Measurements from ENCODE around the gene TWF2.

Gene TWF2

DNA sequence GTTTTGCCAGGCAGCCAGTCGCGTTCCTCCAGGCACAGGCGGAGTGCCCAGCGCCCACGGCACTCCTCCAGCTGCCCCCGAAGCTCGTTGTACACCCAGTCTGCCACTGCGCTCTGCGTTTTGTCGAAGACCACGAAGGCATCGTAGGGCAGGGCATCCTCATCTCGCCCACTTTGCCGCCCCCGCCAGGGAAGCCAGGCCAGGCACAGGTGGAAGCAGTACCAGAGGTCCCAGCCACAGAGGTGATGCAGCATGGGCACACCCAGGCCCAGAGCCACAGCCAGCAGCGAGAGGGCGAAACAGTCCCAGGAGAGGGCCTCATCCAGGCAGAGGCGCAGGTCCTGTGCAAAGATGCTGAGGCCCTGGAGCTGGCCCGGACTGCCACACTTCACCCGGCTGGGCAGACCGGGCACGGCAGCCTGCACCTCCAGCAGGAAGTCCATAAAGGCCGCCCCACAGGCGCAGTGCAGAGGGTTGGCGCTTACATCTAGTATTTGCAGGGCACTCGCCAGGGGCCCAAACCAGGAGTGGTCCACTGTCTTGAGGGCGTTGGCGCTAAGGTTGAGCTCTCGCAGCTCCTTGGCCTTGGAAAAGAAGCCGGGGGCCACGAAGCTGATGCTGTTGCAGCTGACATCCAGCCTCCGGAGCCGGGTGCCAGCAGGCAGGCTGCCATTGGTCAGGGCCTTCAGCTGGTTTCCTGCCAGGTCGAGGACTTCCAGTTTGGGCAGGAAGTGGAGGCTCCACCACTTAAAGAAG, 17.2 kb downstream of the TWF2 start:
- DNase-seq: no peak

DNA sequence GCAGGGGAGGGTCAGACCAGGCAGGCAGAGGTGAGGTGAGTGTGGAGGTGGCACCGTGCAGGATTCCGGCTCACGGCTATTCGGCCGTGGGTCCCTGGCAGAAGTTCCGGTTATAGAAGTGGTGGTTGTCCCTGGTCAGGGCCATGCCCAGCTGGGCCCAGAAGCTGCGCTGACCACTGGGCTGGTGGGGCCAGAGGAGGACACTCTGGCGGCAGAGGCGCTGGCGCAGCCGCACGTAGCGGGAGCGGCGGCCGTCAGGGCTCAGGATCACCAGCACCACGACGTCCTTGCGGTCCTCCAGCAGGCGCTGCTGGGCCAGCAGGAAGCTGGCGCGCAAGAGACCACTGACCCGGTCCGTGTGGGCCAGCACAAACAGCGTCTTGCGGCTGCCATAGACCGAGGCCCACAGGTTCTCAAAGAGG, 17.8 kb downstream of the TWF2 start:
- no peak for DNase-seq

DNA sequence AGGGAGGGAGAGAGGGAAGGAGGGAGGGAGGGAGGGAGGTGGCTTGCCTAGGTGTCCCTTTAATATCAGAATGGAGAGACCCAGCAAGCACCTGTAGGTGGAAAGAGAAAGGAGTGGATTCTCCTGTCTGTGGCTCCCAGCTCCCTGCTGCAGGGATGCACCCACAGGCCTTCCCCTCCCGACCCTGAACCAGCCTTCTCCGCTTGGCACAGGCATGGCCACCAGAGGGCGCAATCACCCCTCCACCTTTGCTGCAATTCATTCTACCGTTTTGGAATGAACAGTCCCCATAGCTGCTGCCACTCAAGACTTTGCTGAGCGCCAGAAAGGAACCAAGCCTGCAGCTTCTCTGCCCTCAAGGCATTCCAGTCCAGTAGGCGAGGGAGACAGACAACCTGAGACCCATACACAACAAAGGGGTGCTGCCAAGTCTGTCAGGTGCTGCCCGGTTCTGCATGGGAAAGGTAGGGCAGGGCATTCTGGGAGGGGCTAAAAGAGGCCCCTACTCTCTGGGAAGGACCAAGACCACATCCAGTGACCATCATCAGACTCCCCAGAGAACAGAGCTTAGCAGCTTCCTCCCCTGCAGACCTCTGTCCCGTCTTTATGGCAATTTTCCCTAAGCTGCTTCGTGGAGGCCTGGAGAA, 18.5 kb downstream of the TWF2 start:
- DNase-seq: peak; percentile 83

DNA sequence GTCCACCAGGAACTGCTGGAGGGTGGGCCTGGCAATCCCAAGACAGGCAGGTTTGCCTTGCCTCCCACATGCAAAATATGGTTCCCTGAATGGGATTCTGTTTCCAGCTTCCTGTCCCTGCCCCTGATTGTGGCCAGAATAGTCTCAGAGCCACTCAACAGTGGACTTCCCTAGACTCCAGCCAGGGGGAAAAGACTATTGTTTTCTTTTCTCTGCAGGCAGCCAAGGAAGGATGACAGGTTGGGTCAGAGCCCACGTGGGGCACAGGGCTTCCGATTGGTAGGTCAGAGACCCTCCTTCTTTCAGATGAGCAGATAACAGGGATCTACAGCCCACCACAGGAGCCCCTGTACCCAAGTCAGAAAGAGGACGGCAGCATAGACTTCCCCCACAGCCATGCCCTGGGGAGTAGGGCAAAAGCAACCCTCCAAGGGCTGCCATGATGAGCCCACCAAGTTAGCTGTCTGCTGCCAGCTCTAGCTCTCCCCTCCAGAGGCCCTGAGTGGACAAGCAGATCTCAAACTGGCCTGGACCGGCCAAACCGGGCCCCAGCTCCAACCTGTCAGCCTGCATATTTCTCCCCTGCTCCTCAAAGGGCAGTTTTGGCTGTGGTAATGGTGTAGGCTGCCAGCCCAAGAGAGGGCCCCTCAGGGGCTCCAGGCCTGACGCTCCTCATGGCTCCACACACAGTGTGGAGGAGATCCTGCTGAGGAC, 19.9 kb downstream of the TWF2 start:
- no peak for DNase-seq

DNA sequence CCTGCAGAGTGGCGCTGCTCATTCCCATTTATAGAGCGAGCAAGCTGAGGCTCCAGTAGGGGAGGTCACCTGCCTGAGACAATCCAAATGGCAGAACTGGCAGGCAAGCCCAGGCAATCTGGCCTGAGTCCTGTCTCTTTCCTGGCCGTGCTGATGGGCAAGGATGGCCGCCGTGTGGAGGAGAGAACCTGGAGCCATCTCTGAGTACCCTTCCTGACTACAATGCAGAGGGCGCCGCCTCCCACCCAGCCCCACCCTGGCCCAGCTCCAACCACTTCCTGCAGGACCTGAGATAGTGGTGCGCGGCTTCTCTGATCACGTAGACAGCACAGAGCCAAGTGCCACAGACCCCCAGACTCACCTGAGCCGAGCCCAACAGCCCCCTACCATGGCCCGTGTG, 20.5 kb downstream of the TWF2 start:
- DNase-seq: no peak

DNA sequence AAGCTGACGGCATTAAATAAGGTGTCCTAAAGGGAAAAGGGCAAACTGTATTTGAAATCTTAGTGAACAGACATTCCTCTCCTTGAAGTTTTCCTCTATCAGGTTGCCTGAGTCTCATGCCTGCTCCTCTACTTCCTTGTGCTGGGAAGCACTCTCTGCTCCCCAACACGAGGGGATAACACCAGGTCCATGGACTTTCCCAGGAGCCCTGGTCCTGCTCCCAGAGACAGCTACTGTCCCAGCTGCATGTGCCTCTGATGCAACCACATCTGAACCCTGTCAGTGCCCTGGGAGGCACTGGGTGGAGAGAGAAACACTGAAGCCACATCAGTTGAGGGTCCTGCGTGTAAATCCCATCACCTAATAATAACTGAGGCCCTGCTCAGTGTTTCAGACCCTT, 20.9 kb downstream of the TWF2 start:
- DNase-seq: no peak

DNA sequence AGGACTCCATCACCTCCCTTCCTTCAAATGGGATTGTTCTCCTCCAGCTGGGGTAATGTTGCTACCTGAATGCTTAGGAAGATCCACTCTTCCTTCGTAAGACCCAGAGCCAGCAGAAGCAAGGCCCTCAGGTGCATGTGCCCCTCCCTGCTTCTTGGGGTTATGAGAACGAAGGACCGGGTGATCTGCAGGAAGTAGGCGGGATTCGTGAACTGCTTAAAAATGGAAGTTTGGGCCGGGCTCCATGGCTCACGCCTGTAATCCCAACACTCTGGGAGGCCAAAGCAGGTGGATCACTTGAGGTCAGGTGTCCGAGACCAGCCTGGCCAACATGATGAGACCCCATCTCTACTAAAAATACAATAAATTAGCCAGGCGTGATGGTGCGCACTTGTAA, 21.6 kb downstream of the TWF2 start:
- DNase-seq: no peak

DNA sequence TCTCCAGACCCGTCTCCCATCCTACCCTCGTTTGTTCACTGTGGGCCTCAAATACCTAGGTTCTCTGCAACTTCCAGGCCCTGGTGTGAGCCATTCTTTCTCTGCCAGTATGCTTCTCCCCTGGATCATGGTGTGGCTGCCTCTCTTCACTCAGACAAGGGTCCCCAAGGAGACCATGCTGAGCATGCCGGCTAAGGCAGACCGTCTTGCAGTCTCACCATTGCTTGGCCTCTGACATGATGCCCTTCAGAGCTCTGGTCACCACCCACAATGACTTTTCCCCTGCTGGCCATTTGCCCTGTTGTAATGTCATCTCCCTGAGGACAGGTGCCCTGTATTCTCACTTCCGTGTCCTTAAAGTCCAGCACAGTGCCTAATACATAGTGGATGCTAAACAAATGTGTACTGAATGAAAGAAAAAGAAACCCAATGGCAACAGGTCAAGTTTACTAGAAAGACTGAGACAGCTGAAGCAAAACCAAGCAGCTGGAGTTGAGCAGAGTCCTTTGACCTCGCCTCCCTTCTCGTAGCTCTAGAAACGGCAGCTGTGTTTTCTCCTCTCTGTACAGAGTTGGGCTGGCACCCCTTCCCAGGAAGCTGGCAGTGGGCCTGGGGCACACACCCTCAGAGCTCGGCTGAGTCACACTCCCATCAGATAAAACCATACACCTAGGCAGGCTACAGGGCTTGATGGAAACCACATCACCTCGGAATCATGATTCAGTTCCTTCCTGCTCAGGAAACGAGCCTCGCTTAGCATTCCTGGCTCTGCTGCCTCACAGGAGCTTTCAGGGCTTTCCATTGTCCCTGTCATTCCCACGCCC, 22.2 kb downstream of the TWF2 start:
- DNase-seq: no peak

DNA sequence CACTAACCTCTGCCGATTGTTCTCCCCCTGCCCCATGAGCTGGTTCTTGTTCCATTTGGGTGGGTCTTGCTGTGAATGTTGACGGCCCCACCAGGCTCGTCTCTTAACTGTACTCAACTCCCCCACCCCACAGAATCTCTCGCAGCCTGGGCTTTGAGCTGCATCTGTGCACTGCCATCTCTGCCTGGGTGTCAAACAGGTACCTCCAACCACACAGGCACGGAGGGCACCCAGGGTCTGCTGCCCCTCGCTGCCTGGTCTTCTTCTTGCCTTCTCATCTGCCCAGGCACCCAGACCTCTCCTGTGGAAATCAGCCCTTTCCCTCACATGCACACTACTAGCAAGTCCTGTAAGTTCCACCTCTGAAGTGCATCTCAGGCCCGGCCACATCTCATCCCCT, 23.6 kb downstream of the TWF2 start:
- DNase-seq: no peak

DNA sequence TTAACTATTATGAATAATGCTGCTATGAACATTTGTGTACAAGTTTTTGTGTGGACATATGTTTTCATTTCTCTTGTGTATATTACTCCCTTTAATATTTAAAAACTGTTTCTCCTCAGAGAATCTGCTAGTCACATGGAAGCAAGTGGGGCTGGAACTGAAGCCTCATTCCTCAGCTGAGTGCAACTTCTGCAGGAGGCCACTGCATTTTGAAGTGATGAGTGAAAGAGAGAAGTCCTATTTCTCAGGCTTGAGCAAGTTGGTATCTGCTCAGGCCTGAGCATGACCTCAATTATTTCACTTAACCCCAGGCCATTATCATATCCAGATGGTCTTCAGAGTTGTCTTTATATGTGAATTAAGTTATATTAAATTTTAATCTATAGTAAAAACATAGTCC, 25.1 kb downstream of the TWF2 start:
- no peak for DNase-seq

DNA sequence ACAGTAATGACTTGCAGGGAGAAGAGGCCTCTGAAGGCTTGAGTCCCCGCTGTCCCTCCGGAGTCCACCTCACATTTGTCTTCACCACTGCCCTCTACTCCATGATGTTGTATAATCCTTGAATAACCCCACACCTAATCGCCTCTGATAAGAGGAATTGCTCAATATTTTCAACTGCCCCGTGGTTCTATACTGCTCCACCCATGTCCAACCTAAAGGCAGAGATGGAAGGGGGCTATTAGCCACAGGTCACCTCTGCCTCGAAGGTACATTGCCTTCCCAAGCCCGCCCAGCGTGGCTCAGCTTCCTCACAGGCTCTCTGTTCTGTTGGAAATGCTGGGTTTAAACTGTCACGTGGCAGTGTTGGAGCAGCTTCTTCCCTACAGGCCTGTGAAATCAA, 26.0 kb downstream of the TWF2 start:
- DNase-seq: no peak

DNA sequence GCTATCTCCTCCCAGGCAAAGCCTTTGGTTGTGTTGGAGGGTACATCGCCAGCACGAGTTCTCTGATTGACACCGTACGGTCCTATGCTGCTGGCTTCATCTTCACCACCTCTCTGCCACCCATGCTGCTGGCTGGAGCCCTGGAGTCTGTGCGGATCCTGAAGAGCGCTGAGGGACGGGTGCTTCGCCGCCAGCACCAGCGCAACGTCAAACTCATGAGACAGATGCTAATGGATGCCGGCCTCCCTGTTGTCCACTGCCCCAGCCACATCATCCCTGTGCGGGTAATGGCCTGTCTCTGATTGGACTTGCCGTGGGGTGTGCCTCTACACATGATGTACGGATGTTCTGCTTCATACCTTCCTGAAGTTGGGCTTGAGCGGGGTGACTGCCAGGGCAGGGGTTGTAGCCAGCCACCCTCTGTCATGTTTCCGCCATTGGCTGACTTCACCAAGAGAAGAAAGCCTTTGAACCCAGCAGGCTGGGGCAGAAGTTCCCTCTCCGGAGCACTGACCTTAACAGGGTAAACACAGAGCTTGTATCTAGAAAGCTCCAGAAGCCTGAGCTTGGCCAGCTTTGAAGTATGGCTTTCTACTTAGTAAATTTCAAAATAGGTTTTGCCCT, 27.6 kb downstream of the TWF2 start:
- DNase-seq: no peak

DNA sequence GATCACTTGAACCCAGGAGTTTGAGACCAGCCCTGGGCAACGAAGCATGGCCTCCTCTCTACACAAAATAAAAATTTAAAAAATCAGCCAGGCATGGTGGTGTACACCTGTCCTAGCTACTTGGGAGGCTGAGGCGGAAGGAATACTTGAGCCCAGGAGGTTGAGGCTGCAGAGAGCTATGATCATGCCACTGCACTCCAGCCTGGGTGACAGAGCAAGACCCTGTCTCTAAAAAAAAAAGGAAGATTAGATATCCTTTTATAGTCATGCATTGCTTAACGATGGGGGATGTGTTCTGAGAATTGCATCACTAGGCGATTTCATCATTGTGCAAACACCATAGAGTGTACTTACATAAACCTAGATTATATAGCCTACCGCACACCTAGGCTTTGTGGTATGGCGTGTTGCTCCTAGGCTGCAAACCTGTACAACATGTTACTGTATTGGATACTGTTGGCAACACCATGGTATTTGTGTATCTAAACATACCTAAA, 28.4 kb downstream of the TWF2 start:
- no peak for DNase-seq

DNA sequence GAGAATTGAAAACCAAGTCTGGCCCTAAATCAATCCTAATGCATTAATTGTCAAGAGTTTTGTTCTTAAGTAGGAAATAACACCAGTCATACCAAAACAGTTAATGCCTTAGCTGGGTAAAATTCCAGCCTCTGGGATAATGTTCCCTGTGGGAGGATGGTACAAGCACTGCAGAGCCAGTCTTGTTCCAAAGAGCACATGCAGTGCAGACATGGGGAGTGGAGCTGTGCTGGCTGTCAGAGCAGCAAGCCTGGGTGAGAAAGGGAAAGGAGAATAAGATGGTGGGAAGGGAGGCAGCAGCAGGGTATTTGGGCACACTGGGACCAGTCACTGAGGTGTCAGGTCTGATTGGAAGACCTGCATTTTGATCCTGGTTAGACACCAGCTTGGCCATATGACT, 28.9 kb downstream of the TWF2 start:
- DNase-seq: no peak

DNA sequence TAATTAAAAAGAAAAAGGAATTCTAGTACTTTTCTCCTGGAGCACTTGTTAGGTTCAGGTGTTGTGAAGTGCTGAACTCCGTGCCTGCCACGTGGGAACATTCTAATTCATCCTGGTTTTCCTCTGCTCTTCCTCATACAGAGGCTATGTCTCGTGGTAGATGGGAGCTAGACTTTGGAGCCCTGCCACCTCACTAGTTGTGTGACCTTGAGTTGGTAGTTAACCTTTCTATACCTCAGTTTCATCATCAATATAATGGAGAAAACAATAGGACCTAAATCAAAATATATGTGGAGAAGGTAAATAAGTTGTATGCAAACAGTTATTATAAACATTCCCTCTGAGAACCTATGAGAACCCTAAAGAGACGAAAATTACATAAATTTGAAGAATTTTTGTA, 30.4 kb downstream of the TWF2 start:
- no peak for DNase-seq

DNA sequence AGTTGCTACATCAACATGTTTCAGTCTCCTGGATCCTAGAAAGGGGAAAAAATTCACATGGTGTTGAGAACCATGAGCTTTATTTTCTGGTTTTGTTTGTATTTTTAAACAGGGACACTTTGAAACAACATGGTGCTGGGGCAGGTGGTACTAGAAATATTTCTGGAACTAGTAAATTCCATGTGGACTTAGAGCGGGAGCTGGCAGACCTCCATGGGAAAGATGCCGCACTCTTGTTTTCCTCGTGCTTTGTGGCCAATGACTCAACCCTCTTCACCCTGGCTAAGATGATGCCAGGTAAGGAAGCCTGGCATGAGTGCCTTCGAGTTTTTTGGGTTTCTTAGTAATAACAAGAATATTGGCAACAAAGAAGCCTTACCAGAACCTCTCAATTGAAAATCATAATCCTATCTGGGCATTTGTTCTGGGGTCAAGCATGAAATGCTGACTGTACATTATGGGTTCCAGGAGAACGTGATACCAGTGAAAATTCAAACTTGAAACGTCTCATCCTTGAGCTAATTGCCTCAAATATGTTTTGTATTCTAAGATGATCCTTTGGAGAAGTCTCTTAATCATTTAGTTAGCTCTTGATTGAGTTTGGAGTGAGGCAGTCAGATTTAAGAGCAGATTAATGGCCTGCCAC, 33.1 kb downstream of the TWF2 start:
- no peak for DNase-seq

DNA sequence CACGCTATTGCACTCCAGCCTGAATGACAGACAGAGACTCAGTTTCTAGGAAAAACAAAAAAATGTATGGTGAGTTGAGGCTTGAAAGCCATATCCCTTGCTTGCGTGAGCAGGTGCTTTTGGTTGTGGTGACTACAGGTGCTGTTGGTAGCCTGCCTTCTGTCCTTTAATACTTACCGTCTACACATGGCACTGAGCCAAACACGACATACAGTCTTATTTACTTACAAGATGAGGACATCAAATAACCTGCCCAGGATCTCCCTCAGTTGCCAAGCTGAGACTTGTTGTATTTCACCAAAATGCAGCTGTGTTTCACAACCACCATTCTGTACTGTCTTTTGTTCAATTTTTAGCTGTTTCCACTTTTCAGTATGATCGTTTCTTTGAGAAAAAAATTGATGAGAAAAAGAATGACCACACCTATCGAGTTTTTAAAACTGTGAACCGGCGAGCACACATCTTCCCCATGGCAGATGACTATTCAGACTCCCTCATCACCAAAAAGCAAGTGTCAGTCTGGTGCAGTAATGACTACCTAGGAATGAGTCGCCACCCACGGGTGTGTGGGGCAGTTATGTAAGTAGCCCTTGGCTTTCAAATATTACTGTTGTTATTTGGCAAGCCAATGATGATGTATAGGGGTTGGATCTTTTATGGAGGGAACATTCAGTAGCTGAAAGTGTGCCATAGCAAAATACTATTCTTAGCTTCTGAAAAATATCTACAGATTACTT, 34.5 kb downstream of the TWF2 start:
- peak; percentile 38 for DNase-seq

DNA sequence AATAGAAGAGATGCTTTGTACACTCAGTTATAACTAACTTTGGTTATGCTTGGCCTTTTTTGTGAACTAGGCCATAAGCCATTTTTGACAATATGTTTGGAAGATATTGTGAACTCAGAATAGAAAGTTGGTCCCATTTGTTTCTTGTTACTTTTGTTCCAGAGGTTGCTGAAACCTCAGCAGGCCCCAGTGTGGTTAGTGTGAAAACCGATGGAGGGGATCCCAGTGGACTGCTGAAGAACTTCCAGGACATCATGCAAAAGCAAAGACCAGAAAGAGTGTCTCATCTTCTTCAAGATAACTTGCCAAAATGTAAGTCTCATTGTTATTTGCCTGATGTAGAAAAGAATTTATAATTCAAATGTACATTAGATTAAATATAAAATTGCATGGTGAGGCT, 35.3 kb downstream of the TWF2 start:
- no peak for DNase-seq

DNA sequence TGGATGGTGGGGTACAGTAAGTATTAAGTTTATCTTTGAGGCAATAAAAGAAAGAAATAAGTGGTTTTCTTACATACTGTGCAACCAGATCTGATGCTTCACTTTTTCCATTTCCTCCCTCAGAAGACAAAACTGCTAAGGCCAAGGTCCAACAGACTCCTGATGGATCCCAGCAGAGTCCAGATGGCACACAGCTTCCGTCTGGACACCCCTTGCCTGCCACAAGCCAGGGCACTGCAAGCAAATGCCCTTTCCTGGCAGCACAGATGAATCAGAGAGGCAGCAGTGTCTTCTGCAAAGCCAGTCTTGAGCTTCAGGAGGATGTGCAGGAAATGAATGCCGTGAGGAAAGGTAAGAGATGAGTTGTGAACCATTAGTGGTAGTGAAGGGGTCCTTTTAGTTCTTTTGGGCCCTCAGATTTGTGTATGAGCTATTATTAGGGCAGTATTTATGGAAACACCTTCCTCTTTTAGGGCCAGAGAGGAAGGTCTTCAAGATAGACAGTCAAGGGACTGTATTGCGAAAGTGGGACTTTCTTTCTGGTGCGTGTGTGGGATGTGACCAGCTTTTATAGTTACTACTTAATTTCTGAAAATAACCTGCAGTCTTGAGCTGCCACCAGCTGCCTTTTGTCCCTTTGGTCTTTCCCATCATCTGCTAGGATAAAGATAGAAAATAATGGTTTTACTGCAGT, 36.4 kb downstream of the TWF2 start:
- DNase-seq: no peak

DNA sequence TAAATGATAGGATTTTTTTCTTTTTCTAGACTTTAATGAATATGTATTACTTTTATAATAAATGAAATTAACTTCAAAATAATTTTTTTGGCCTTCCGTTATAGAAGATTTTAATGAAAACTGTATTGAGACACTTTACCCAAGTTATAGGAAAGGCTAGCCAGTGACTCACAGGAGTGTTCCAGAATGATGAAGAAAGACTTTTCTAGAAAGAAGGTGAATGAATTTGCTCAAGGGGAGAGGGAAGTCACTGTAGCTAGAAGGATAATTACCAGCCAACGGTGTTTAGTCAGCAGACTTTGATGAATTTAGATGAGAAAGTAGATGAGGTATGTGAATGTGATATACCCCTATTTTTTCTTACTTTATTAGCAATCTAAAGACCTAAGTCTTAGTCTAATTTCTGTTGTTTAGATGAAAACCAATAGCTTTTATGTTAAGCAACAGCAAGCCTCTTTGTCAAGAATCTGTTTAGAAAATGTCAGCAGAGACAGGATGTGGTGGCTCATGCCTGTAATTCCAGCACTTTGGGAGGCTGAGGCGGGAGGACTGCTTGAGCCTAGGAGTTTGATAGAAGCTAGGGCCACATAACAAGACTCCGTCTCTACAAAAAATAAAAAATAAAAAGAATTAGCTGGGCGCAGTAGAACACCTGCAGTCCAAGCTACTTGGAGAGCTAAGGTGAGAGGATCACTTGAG, 37.8 kb downstream of the TWF2 start:
- no peak for DNase-seq
